Prostate gland (tissue), 2 donors: ENCODE results near the gene IL12A. TPM values are rescaled to one million over a fixed set of nuclear protein-coding genes. Genes with fewer than 3 reads are reported as not detected.

Source experiments
- DNase-seq: peaks from one replicate; pipeline ENCODE4 v3.0.0-alpha.2; 2019; ENCODE audit warnings: low spot score
- H3K27ac ChIP-seq, 2 donors: fragments of 200-600 bp; sonication (generic); 2 replicates each; pipeline ENCODE4 v1.5.1; 2017 to 2019
- H3K27me3 ChIP-seq: fragments of 200-600 bp; sonication (generic); replicated peaks from 2 replicates; pipeline ENCODE4 v1.5.1; 2019; ENCODE audit not compliant: insufficient read depth
- H3K36me3 ChIP-seq, 2 donors: fragments of 200-600 bp; sonication (generic); 1 replicate in 1 of 2; 2 replicates in 1 of 2; pipeline versions ENCODE4 v1.5.1 to v1.8.1; 2017 to 2019
- H3K4me1 ChIP-seq: fragments of 200-600 bp; sonication (generic); replicated peaks from 2 replicates; pipeline ENCODE4 v1.5.1; 2019
- H3K4me3 ChIP-seq, 2 donors: fragments of 200-600 bp; sonication (generic); 2 replicates each; pipeline ENCODE4 v1.5.1; 2017 to 2019
- H3K9me3 ChIP-seq: fragments of 200-600 bp; sonication (generic); 2 replicates; pipeline ENCODE4 v1.5.1; 2017
- POLR2A ChIP-seq: fragments of 450-650 bp; IDR thresholded peaks from one replicate; pipeline ENCODE4 v1.6.1; 2016; ENCODE audit warnings: antibody characterized with exemption, mild to moderate bottlenecking
- POLR2AphosphoS5 ChIP-seq: sonication (generic); formaldehyde crosslinking; IDR thresholded peaks from one replicate; pipeline ENCODE4 v1.6.1; 2017; ENCODE audit warnings: antibody characterized with exemption
- WGBS: methylation state at CpG from one replicate; pipeline ENCODE4 v1.1.5; 2018; 5-methylcytosine and 5-hydroxymethylcytosine counted together
- intact Hi-C: fragments of 100-400 bp; cut with DNase I; formaldehyde crosslinking; loops from one replicate; pipeline ENCODE4 v1.14.2; 2022
- total RNA-seq, 2 donors: library from RNA; depleted of rRNA; stranded (reverse); fragments of >200 nt; gene quantifications; one replicate each; pipeline ENCODE4 v1.1.0, GENCODE V29; 2016
- TF ChIP-seq, protein P1 (sequence below), 4 experiments: fragments of 200-600 bp in 2 of 4; fragments of 450-650 bp in 2 of 4; sonication (generic) in 2 of 4; IDR thresholded peaks; 1 replicate in 3 of 4; 2 replicates in 1 of 4; pipeline ENCODE4 v1.5.1; 2016 to 2019; ENCODE audit warnings: antibody characterized with exemption in 4 of 4, mild to moderate bottlenecking in 2 of 4, moderate library complexity in 2 of 4

IL12A gene
- total RNA-seq, 2 donors from 2014 or later: 1.3 TPM

DNA sequence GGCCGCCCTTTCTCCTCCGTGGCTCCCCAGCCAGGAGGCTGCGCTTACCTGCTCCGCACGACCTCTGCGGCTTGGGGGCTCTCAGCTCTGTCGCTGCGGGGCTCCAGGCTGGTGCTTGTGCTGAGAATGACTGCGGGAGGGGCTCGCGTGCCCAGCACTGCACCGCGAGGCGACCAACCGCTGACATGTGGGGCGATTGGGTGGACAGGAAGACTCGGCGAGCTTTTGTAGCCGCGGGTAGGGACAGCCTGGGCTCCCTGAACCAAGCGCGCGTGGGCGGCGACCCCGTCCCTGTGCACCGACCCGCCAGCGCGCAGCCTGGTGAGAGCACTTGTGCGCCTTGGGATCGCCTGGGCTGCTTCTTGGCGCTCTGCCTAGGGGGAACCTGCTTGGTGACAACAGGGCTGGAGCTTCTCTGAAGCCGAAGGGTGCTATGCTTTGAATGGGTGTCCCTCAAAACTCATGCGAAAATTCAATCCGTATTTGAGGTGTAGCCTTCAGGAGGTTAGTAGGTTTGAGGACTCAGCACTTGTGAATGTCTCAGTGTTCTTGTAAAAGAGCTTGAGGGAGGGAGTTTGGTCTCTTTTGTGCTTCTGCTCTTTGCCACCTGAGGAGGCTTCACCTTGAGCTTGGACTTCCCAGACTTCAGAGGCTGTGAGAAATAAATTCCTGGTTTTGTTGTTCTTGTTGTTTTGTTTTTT is 50.4 kb downstream of the IL12A start:
- DNase-seq: peak; percentile 24
- TF ChIP-seq POLR2AphosphoS5 (no peak), POLR2A (no peak)
- TF ChIP-seq, protein P1, sequence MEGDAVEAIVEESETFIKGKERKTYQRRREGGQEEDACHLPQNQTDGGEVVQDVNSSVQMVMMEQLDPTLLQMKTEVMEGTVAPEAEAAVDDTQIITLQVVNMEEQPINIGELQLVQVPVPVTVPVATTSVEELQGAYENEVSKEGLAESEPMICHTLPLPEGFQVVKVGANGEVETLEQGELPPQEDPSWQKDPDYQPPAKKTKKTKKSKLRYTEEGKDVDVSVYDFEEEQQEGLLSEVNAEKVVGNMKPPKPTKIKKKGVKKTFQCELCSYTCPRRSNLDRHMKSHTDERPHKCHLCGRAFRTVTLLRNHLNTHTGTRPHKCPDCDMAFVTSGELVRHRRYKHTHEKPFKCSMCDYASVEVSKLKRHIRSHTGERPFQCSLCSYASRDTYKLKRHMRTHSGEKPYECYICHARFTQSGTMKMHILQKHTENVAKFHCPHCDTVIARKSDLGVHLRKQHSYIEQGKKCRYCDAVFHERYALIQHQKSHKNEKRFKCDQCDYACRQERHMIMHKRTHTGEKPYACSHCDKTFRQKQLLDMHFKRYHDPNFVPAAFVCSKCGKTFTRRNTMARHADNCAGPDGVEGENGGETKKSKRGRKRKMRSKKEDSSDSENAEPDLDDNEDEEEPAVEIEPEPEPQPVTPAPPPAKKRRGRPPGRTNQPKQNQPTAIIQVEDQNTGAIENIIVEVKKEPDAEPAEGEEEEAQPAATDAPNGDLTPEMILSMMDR (IDR thresholded peaks at IDR 0.05): no peak
- Histone ChIP-seq H3K27ac (no peak overlapping the region), H3K9me3 (no peaks in the 10 kb centered on the region), H3K4me1 (no peaks in the 10 kb centered on the region), H3K27me3 (no peaks in the 10 kb centered on the region), H3K36me3 (no peaks in the 10 kb centered on the region), H3K4me3 (peak overlapping the region; percentile 7 to 27)
- WGBS: 4% methylated on average over 33 of the region's 36 CpGs
- intact Hi-C loops: loop anchor here (10.0 kb wide), 1 partner anchor 306 kb away; no protein-coding TSS in a partner anchor

DNA sequence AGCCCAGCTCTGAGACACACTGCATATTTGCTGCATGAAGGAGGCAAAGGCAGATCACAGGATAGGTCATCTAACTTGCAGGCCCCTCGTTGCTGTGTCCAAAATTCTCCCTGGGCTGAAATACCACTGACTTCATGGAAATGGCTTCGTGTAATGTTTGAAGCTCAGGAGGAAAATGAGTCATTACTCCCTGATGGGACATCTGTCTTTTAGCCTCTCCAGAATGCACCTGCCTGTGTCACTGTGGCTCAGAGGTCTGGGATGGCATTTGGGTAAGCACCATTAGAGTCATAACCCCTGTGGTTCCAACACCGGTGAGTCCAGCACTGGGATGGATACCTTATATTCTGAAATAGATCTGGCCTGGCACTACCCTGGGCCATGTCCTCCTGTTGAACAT is 51.5 kb downstream of the IL12A start:
- WGBS: 86% methylated on average over 3 of the region's 3 CpGs
- no peaks in the 10 kb centered on the region for H3K27me3 ChIP-seq
- no peak overlapping the region for H3K4me3 ChIP-seq
- no peaks in the 10 kb centered on the region for H3K9me3 ChIP-seq
- intact Hi-C loops: no loop called here
- DNase-seq: no peak
- TF ChIP-seq, protein P1 (IDR thresholded peaks at IDR 0.05): no peak
- TF ChIP-seq POLR2AphosphoS5: no peak
- no peak for TF ChIP-seq POLR2A
- no peaks in the 10 kb centered on the region for H3K36me3 ChIP-seq
- H3K27ac ChIP-seq: no peak overlapping the region
- H3K4me1 ChIP-seq: no peaks in the 10 kb centered on the region

DNA sequence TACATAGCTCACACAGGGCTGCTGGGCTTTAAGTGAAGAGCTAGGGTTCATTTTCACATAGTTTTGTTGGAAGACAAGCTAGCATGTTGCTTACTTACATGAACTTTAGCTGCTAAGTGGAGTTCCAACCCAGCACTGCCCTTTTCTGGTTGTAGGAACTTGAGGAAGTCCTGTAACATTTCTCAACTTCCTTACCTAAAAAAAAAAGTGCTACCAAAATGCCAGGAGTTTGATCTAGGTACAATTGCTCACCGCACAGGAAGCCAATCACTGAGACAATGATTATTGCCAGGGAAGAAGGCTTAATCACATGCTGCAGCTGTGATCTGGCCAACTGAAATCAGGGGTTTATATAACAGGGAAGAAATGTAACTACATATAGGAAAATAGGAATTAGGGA is 52.8 kb downstream of the IL12A start:
- Histone ChIP-seq H3K27ac (no peak overlapping the region), H3K4me1 (no peaks in the 10 kb centered on the region), H3K36me3 (no peaks in the 10 kb centered on the region), H3K4me3 (no peak overlapping the region), H3K9me3 (no peaks in the 10 kb centered on the region), H3K27me3 (no peaks in the 10 kb centered on the region)
- TF ChIP-seq, protein P1 (IDR thresholded peaks at IDR 0.05): no peak
- TF ChIP-seq POLR2A: no peak
- TF ChIP-seq POLR2AphosphoS5: no peak
- 92% methylated on average over 1 of the region's 1 CpG for WGBS
- intact Hi-C loops: no loop called here
- no peak for DNase-seq

DNA sequence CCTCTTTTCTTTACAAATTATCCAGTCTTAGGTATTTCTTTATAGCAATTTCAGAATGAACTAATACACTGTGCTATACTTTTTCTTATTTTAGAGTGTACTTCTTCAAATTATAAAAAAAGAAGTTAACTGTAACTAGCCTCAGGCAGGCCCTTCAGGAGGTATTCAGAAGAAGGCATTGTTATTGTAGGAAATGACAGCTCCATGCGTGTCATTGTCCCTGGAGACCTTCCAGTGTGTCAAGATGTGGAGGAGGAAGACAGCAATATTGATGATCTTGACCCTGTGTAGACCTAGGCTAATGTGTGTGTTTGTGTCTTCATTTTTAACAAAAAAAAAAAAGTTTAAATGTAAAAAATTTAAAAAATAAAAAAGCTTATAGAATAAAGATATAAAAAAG is 55.5 kb downstream of the IL12A start:
- WGBS: 59% methylated on average over 1 of the region's 1 CpG
- H3K36me3 ChIP-seq: no peaks in the 10 kb centered on the region
- intact Hi-C loops: no loop called here
- DNase-seq: no peak
- H3K4me3 ChIP-seq: no peak overlapping the region
- no peak for TF ChIP-seq POLR2A
- TF ChIP-seq, protein P1 (IDR thresholded peaks at IDR 0.05): no peak
- no peak for TF ChIP-seq POLR2AphosphoS5
- H3K27ac ChIP-seq: no peak overlapping the region
- no peaks in the 10 kb centered on the region for H3K4me1 ChIP-seq
- no peaks in the 10 kb centered on the region for H3K27me3 ChIP-seq
- no peaks in the 10 kb centered on the region for H3K9me3 ChIP-seq

Other genes starting within 250 kb of the IL12A start
- 10 to 100 TPM in 1 of 2 donors, 1 to 10 TPM in 1; 2.6 to 35.3 TPM for gene SCHIP1, start 149.0 kb upstream of the IL12A start, total RNA-seq
- under 1 TPM; 0.41 to 0.68 TPM for gene C3orf80, start 236.6 kb downstream of the IL12A start, total RNA-seq